CD14-positive monocyte (primary cell): ENCODE results near the gene ZCCHC8. TPM values are rescaled to one million over a fixed set of nuclear protein-coding genes. Genes with fewer than 3 reads are reported as not detected.
"Not testable (repeated sequence)": the region's sequence is repeated elsewhere in the genome, so short reads cannot be mapped to it uniquely, and the experiment has no call there.

Experiments
- DNase-seq, 3 donors: peaks; one replicate each; pipeline ENCODE4 v3.0.0-alpha.2; 2011 to 2022
- H2AFZ ChIP-seq: 2 replicates; pipeline ENCODE4 v1.6.0; 2012; ENCODE audit warnings: mild to moderate bottlenecking, low read depth, low read length, inconsistent platforms; ENCODE audit not compliant: insufficient read depth, poor library complexity, severe bottlenecking
- H3K27ac ChIP-seq, 2 donors: 1 replicate in 1 of 2; 2 replicates in 1 of 2; pipeline ENCODE4 v1.5.1; 2012 to 2013; ENCODE audit warnings: low read length in 2 of 2, control low read depth in 1 of 2, inconsistent platforms in 1 of 2, low read depth in 1 of 2, mild to moderate bottlenecking in 1 of 2
- H3K27me3 ChIP-seq, 2 donors: one replicate each; pipeline versions ENCODE4 v1.6.0 to v1.6.1; 2011 to 2013; ENCODE audit warnings: low read length in 2 of 2; ENCODE audit not compliant: control insufficient read depth in 2 of 2, insufficient read depth in 2 of 2
- H3K36me3 ChIP-seq, 2 donors: replicated peaks in 1 of 2; 1 replicate in 1 of 2; 2 replicates in 1 of 2; pipeline versions ENCODE4 v1.5.1 to v1.6.1; 2012 to 2013; ENCODE audit warnings: low read length in 2 of 2, control low read depth in 1 of 2, inconsistent platforms in 1 of 2, mild to moderate bottlenecking in 1 of 2; ENCODE audit not compliant: insufficient read depth in 2 of 2, control insufficient read depth in 1 of 2
- H3K4me1 ChIP-seq, 2 donors: 1 replicate in 1 of 2; 2 replicates in 1 of 2; pipeline versions ENCODE4 v1.5.1 to v1.6.1; 2012 to 2013; ENCODE audit warnings: low read length in 2 of 2, control low read depth in 1 of 2, inconsistent platforms in 1 of 2, mild to moderate bottlenecking in 1 of 2, moderate library complexity in 1 of 2; ENCODE audit not compliant: insufficient read depth in 2 of 2, control insufficient read depth in 1 of 2
- H3K4me2 ChIP-seq: replicated peaks from 2 replicates; pipeline ENCODE3; 2012; ENCODE audit warnings: low read length, moderate library complexity, mild to moderate bottlenecking; ENCODE audit not compliant: poor library complexity, severe bottlenecking; ENCODE audit errors: extremely low read depth
- H3K4me3 ChIP-seq, 3 experiments: fragments of 200-600 bp in 1 of 3; sonication (generic) in 1 of 3; replicated peaks in 1 of 3; 1 replicate in 2 of 3; 2 replicates in 1 of 3; pipeline ENCODE4 v1.5.1; 2011 to 2013; ENCODE audit warnings: low read length in 3 of 3, mild to moderate bottlenecking in 3 of 3, control low read depth in 2 of 3, low read depth in 2 of 3, inconsistent platforms in 1 of 3, moderate library complexity in 1 of 3
- H3K79me2 ChIP-seq: 2 replicates; pipeline ENCODE4 v1.6.0; 2012; ENCODE audit warnings: mild to moderate bottlenecking, control low read depth, inconsistent platforms, low read length, moderate library complexity; ENCODE audit not compliant: insufficient read depth
- H3K9ac ChIP-seq: 2 replicates; pipeline ENCODE4 v1.6.0; 2017; ENCODE audit warnings: low read length, mild to moderate bottlenecking; ENCODE audit not compliant: insufficient read depth, poor library complexity, severe bottlenecking
- H3K9me3 ChIP-seq, 2 donors: replicated peaks in 1 of 2; 1 replicate in 1 of 2; 2 replicates in 1 of 2; pipeline versions ENCODE4 v1.5.1 to v1.6.1; 2012 to 2013; ENCODE audit warnings: low read length in 2 of 2, control low read depth in 1 of 2; ENCODE audit not compliant: control insufficient read depth in 1 of 2, insufficient read depth in 1 of 2
- H4K20me1 ChIP-seq: 2 replicates; pipeline ENCODE4 v1.6.0; 2012; ENCODE audit warnings: mild to moderate bottlenecking, low read length, control low read depth, moderate library complexity; ENCODE audit not compliant: insufficient read depth
- H3K27ac Mint-ChIP-seq, 7 donors: one replicate each; pipeline ENCODE4 v1.8.0; 2020; ENCODE audit warnings: mild to moderate bottlenecking in 7 of 7, mixed read lengths in 7 of 7, moderate library complexity in 6 of 7, inconsistent platforms in 2 of 7
- H3K27me3 Mint-ChIP-seq, 3 donors: one replicate each; pipeline ENCODE4 v1.8.0; 2021 to 2022; ENCODE audit warnings: low read depth in 3 of 3, mild to moderate bottlenecking in 3 of 3, mixed read lengths in 3 of 3, moderate library complexity in 3 of 3, inconsistent platforms in 1 of 3
- H3K36me3 Mint-ChIP-seq, 2 donors: one replicate each; pipeline ENCODE4 v1.8.0; 2020; ENCODE audit warnings: mixed read lengths in 2 of 2, inconsistent platforms in 1 of 2, mild to moderate bottlenecking in 1 of 2
- H3K4me1 Mint-ChIP-seq: one replicate; pipeline ENCODE4 v1.8.0; 2020; ENCODE audit warnings: mild to moderate bottlenecking, mixed read lengths
- H3K4me3 Mint-ChIP-seq, 2 donors: one replicate each; pipeline ENCODE4 v1.8.0; 2020; ENCODE audit warnings: mild to moderate bottlenecking in 2 of 2, mixed read lengths in 2 of 2, moderate library complexity in 1 of 2
- H3K9me3 Mint-ChIP-seq, 7 donors: one replicate each; pipeline ENCODE4 v1.8.0; 2020 to 2022; ENCODE audit warnings: mixed read lengths in 7 of 7, mild to moderate bottlenecking in 6 of 7, moderate library complexity in 6 of 7, inconsistent platforms in 2 of 7
- CTCF ChIP-seq: fragments of 200-600 bp; IDR thresholded peaks from one replicate; pipeline ENCODE4 v1.8.0; 2022; ENCODE audit warnings: antibody characterized with exemption, mild to moderate bottlenecking
- WGBS: methylation state at CpG from one replicate; pipeline ENCODE4 v1.1.5; 2013; ENCODE audit warnings: missing lambda C conversion rate; ENCODE audit not compliant: insufficient coverage; 5-methylcytosine and 5-hydroxymethylcytosine counted together
- intact Hi-C, 2 donors: fragments of 100-400 bp; cut with micrococcal nuclease; formaldehyde crosslinking; loops; one replicate each; pipeline versions ENCODE4 v1.15.0 to v1.15.1; 2023
- polyA plus RNA-seq, 3 donors: library from polyadenylated mRNA; depleted of rRNA in 1 of 3; unstranded in 2 of 3; stranded (reverse) in 1 of 3; fragments of 300-500 nt in 2 of 3; fragments of >200 nt in 1 of 3; fragmentation: Illumina TruSeq in 2 of 3; gene quantifications; 1 replicate in 2 of 3; 2 replicates in 1 of 3; pipeline ENCODE4 v1.2.3, GENCODE V29; 2012 to 2021

The ZCCHC8 gene
- polyA plus RNA-seq, 3 donors: 2.5 to 25.4 (median 5.4) TPM

DNA sequence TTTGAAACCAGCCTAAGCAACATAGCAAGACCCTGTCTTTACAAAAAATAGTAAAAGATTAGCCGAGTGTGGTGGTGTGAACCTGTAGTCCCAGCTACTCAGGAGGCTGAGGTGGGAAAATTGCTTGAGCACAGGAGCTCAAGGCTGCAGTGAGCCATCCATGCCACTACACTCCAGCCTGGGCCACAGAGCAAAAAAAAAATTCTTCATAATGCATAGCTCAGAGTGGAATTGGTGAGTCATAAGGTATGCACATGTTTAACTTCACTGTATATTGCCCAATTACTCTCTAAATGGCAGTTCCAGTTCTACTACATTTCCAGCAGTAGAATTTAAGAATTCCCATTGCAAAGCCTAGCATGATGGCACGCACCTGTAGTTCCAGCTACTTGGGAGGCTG, 51.4 kb downstream of the ZCCHC8 start:
- H4K20me1 ChIP-seq: no peaks in the 10 kb centered on the region
- Mint-ChIP-seq H3K27ac (peak overlapping the region in 1 of 7 donors; percentile 40), H3K36me3 (no peaks in the 10 kb centered on the region), H3K27me3 (peaks cover 0 to 4% (median 4%) of the 10 kb centered on the region in 3 donors), H3K4me3 (no peak overlapping the region), H3K4me1 (peaks cover 32% of the 10 kb centered on the region), H3K9me3 (peaks cover 0 to 5% (median 2%) of the 10 kb centered on the region in 7 donors)
- no peak overlapping the region for H3K4me2 ChIP-seq
- H3K27me3 ChIP-seq: no peaks in the 10 kb centered on the region
- no peak overlapping the region for H3K27ac ChIP-seq
- H3K79me2 ChIP-seq: no peaks in the 10 kb centered on the region
- intact Hi-C loops: no loop called here
- no CpG with 5 or more reads among the region's 2 CpGs for WGBS
- no peak for TF ChIP-seq CTCF
- no peaks in the 10 kb centered on the region for H3K36me3 ChIP-seq
- no peak overlapping the region for H2AFZ ChIP-seq
- peaks cover 20 to 34% of the 10 kb centered on the region in 2 donors for H3K4me1 ChIP-seq
- H3K9me3 ChIP-seq: no peaks in the 10 kb centered on the region
- no peak overlapping the region for H3K4me3 ChIP-seq
- no peak overlapping the region for H3K9ac ChIP-seq
- DNase-seq: peak; percentile 43 to 71 (median 64)

- H3K4me2 ChIP-seq, H3K27ac ChIP-seq, H3K36me3 ChIP-seq, H4K20me1 ChIP-seq, H3K27ac Mint-ChIP-seq, H3K9me3 ChIP-seq, H3K27me3 Mint-ChIP-seq, H3K79me2 ChIP-seq, intact Hi-C loops, H2AFZ ChIP-seq, H3K36me3 Mint-ChIP-seq, DNase-seq, H3K4me3 Mint-ChIP-seq, H3K4me3 ChIP-seq, H3K9me3 Mint-ChIP-seq, H3K27me3 ChIP-seq, H3K9ac ChIP-seq: not testable (repeated sequence)
- no CpG with 5 or more reads among the region's 3 CpGs for WGBS
- H3K4me1 Mint-ChIP-seq: peaks cover 18% of the 10 kb centered on the region
- H3K4me1 ChIP-seq: peaks cover 7 to 20% of the 10 kb centered on the region in 2 donors
These were observed 52.9 kb downstream of the ZCCHC8 start for GRCh38 chr12:122447825-122448224.

GRCh38 chr12:122446390-122446789, 54.3 kb downstream of the ZCCHC8 start:
- H3K9me3 ChIP-seq, H3K9me3 Mint-ChIP-seq, intact Hi-C loops, H3K9ac ChIP-seq, DNase-seq, H3K27me3 Mint-ChIP-seq, H3K36me3 Mint-ChIP-seq, H3K4me3 Mint-ChIP-seq, H2AFZ ChIP-seq, H3K27ac ChIP-seq, H3K4me3 ChIP-seq, H4K20me1 ChIP-seq, H3K27me3 ChIP-seq, H3K79me2 ChIP-seq, H3K4me2 ChIP-seq, H3K36me3 ChIP-seq: not testable (repeated sequence)
- Mint-ChIP-seq H3K27ac (peak overlapping the region in 1 of 7 donors; percentile 43), H3K4me1 (peaks cover 15% of the 10 kb centered on the region)
- WGBS: 73% methylated on average over 3 of the region's 6 CpGs
- peaks cover 5 to 16% of the 10 kb centered on the region in 2 donors for H3K4me1 ChIP-seq

- H3K9ac ChIP-seq, H2AFZ ChIP-seq, H3K4me1 Mint-ChIP-seq, H3K27ac ChIP-seq, H3K4me3 Mint-ChIP-seq, H3K36me3 ChIP-seq, H3K9me3 Mint-ChIP-seq, H3K27me3 ChIP-seq, H3K9me3 ChIP-seq, intact Hi-C loops, H3K79me2 ChIP-seq, H3K27ac Mint-ChIP-seq, H4K20me1 ChIP-seq, H3K4me3 ChIP-seq, H3K4me2 ChIP-seq, H3K36me3 Mint-ChIP-seq, DNase-seq: not testable (repeated sequence)
- peaks cover 7 to 12% (median 7%) of the 10 kb centered on the region in 3 donors for H3K27me3 Mint-ChIP-seq
- 90% methylated on average over 2 of the region's 5 CpGs for WGBS
- peaks cover 0 to 10% of the 10 kb centered on the region in 2 donors for H3K4me1 ChIP-seq
These were observed 56.7 kb downstream of the ZCCHC8 start for GRCh38 chr12:122444071-122444470.
